ENCODE measurements around the gene ELMOD3. TPM values are rescaled to one million over a fixed set of nuclear protein-coding genes. Genes with fewer than 3 reads are reported as not detected.

The ELMOD3 gene
- total and polyA plus RNA-seq, 9 of the 15 experiments (the other 6 are each of a cell fraction or from before 2014, with no cell fraction given), result 2.7 to 18.7 (median 11.6) TPM

DNA sequence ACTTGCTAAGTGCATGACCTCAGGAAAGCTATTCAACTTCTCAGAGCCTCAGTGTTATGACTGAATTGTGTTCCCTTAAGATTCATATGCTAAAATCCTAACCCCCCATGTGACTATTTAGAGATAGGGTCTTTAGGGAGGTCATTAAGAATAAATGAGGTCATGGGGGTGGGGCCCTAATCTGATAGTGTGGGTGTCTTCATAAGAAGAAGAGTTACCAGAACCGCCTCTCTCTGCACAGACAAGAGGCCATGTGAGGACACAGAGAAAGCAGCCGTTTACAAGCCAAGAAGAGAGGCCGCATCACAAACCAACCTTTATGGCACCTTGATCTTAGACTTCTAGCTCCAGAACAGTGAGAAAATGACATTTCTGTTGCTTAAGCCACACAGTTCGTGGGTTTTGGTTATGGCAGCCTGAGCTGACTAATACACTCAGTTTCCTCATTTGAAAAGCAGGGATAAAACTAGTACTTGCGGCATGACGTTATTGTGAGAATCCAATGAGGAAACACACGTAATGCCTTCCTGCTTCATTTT, 73.8 kb downstream of the ELMOD3 start (continued):
- no peak for TF ChIP-seq SMC3 (conservative IDR thresholded peaks at IDR 0.05; ENCODE audit: insufficient read depth, low read depth, low read length)
- peak; percentile 65; the same call in 1 of the 2 replicates for TF ChIP-seq JUND (IDR thresholded peaks at IDR 0.05; ENCODE audit: borderline replicate concordance, low read depth, low read length)
- TF ChIP-seq JUND (tag; IDR thresholded peaks at IDR 0.05; ENCODE audit: borderline replicate concordance, low read depth, low read length), result peak; percentile 48; the same call in 2 of the 3 replicates
- TF ChIP-seq ZNF212 (CRISPR knock-in tag; IDR thresholded peaks at IDR 0.05), result no peak
- TF ChIP-seq TAF9B (IDR thresholded peaks at IDR 0.05; ENCODE audit: partially characterized antibody), result no peak
- TF ChIP-seq, protein P1, sequence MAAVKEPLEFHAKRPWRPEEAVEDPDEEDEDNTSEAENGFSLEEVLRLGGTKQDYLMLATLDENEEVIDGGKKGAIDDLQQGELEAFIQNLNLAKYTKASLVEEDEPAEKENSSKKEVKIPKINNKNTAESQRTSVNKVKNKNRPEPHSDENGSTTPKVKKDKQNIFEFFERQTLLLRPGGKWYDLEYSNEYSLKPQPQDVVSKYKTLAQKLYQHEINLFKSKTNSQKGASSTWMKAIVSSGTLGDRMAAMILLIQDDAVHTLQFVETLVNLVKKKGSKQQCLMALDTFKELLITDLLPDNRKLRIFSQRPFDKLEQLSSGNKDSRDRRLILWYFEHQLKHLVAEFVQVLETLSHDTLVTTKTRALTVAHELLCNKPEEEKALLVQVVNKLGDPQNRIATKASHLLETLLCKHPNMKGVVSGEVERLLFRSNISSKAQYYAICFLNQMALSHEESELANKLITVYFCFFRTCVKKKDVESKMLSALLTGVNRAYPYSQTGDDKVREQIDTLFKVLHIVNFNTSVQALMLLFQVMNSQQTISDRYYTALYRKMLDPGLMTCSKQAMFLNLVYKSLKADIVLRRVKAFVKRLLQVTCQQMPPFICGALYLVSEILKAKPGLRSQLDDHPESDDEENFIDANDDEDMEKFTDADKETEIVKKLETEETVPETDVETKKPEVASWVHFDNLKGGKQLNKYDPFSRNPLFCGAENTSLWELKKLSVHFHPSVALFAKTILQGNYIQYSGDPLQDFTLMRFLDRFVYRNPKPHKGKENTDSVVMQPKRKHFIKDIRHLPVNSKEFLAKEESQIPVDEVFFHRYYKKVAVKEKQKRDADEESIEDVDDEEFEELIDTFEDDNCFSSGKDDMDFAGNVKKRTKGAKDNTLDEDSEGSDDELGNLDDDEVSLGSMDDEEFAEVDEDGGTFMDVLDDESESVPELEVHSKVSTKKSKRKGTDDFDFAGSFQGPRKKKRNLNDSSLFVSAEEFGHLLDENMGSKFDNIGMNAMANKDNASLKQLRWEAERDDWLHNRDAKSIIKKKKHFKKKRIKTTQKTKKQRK (IDR thresholded peaks at IDR 0.05; ENCODE audit: borderline replicate concordance, low read depth, low read length), result no peak
- TF ChIP-seq, protein P2, sequence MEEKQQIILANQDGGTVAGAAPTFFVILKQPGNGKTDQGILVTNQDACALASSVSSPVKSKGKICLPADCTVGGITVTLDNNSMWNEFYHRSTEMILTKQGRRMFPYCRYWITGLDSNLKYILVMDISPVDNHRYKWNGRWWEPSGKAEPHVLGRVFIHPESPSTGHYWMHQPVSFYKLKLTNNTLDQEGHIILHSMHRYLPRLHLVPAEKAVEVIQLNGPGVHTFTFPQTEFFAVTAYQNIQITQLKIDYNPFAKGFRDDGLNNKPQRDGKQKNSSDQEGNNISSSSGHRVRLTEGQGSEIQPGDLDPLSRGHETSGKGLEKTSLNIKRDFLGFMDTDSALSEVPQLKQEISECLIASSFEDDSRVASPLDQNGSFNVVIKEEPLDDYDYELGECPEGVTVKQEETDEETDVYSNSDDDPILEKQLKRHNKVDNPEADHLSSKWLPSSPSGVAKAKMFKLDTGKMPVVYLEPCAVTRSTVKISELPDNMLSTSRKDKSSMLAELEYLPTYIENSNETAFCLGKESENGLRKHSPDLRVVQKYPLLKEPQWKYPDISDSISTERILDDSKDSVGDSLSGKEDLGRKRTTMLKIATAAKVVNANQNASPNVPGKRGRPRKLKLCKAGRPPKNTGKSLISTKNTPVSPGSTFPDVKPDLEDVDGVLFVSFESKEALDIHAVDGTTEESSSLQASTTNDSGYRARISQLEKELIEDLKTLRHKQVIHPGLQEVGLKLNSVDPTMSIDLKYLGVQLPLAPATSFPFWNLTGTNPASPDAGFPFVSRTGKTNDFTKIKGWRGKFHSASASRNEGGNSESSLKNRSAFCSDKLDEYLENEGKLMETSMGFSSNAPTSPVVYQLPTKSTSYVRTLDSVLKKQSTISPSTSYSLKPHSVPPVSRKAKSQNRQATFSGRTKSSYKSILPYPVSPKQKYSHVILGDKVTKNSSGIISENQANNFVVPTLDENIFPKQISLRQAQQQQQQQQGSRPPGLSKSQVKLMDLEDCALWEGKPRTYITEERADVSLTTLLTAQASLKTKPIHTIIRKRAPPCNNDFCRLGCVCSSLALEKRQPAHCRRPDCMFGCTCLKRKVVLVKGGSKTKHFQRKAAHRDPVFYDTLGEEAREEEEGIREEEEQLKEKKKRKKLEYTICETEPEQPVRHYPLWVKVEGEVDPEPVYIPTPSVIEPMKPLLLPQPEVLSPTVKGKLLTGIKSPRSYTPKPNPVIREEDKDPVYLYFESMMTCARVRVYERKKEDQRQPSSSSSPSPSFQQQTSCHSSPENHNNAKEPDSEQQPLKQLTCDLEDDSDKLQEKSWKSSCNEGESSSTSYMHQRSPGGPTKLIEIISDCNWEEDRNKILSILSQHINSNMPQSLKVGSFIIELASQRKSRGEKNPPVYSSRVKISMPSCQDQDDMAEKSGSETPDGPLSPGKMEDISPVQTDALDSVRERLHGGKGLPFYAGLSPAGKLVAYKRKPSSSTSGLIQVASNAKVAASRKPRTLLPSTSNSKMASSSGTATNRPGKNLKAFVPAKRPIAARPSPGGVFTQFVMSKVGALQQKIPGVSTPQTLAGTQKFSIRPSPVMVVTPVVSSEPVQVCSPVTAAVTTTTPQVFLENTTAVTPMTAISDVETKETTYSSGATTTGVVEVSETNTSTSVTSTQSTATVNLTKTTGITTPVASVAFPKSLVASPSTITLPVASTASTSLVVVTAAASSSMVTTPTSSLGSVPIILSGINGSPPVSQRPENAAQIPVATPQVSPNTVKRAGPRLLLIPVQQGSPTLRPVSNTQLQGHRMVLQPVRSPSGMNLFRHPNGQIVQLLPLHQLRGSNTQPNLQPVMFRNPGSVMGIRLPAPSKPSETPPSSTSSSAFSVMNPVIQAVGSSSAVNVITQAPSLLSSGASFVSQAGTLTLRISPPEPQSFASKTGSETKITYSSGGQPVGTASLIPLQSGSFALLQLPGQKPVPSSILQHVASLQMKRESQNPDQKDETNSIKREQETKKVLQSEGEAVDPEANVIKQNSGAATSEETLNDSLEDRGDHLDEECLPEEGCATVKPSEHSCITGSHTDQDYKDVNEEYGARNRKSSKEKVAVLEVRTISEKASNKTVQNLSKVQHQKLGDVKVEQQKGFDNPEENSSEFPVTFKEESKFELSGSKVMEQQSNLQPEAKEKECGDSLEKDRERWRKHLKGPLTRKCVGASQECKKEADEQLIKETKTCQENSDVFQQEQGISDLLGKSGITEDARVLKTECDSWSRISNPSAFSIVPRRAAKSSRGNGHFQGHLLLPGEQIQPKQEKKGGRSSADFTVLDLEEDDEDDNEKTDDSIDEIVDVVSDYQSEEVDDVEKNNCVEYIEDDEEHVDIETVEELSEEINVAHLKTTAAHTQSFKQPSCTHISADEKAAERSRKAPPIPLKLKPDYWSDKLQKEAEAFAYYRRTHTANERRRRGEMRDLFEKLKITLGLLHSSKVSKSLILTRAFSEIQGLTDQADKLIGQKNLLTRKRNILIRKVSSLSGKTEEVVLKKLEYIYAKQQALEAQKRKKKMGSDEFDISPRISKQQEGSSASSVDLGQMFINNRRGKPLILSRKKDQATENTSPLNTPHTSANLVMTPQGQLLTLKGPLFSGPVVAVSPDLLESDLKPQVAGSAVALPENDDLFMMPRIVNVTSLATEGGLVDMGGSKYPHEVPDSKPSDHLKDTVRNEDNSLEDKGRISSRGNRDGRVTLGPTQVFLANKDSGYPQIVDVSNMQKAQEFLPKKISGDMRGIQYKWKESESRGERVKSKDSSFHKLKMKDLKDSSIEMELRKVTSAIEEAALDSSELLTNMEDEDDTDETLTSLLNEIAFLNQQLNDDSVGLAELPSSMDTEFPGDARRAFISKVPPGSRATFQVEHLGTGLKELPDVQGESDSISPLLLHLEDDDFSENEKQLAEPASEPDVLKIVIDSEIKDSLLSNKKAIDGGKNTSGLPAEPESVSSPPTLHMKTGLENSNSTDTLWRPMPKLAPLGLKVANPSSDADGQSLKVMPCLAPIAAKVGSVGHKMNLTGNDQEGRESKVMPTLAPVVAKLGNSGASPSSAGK (IDR thresholded peaks at IDR 0.05), result peak; percentile 50
- TF ChIP-seq COPS2 (conservative IDR thresholded peaks at IDR 0.05), result no peak

Data from K562 (cell line).